EL (cell line): ENCODE measurements around the gene UBC.
A peak's percentile ranks its signal among the peaks of the same experiment; 100 is the strongest.
"Not testable (repeated sequence)": the region's sequence is repeated elsewhere in the genome, so short reads cannot be mapped to it uniquely, and the experiment has no call there.

ENCODE experiments used
- DNase-seq: peaks from one replicate; pipeline ENCODE4 v3.0.0-alpha.2; 2016

UBC gene

GRCh38 chr12:124914392-124915238 is at the start of gene UBC:
TSS of gene UBC (minus strand) at chr12:124914650. CDS start at chr12:124913771, 879 bp downstream.
- DNase-seq: peak; percentile 89

GRCh38 chr12:124963211-124963610 is 48.8 kb upstream of the UBC start:
- DNase-seq: no peak

- DNase-seq: no peak
These were observed 46.6 kb upstream of the UBC start for GRCh38 chr12:124961055-124961454.

- DNase-seq: no peak
These were observed 42.1 kb upstream of the UBC start for GRCh38 chr12:124956571-124956970.

- DNase-seq: no peak
These were observed 40.3 kb upstream of the UBC start for GRCh38 chr12:124954771-124955170.

GRCh38 chr12:124953689-124954405 is 39.4 kb upstream of the UBC start:
- no peak for DNase-seq

GRCh38 chr12:124952801-124953200 is 38.4 kb upstream of the UBC start:
- DNase-seq: peak; percentile 8

GRCh38 chr12:124952295-124952694 is 37.8 kb upstream of the UBC start:
- no peak for DNase-seq

GRCh38 chr12:124949779-124950728 is 35.6 kb upstream of the UBC start:
- no peak for DNase-seq

- DNase-seq: no peak
These were observed 34.6 kb upstream of the UBC start for GRCh38 chr12:124949066-124949465.

GRCh38 chr12:124947561-124948398 is 33.3 kb upstream of the UBC start:
- no peak for DNase-seq

GRCh38 chr12:124947013-124947412 is 32.6 kb upstream of the UBC start:
- no peak for DNase-seq

GRCh38 chr12:124946447-124946793 is 32.0 kb upstream of the UBC start:
- no peak for DNase-seq

GRCh38 chr12:124941170-124941527 is 26.7 kb upstream of the UBC start:
- no peak for DNase-seq

- DNase-seq: peak; percentile 95
These were observed 26.1 kb upstream of the UBC start for GRCh38 chr12:124940393-124941169.

GRCh38 chr12:124940143-124940392 is 25.6 kb upstream of the UBC start:
- DNase-seq: no peak

- DNase-seq: peak; percentile 97
These were observed 25.1 kb upstream of the UBC start for GRCh38 chr12:124939421-124940142.

- peak; percentile 89 for DNase-seq
These were observed 24.6 kb upstream of the UBC start for GRCh38 chr12:124939079-124939420.

GRCh38 chr12:124938587-124938986 is 24.1 kb upstream of the UBC start:
- peak; percentile 70 for DNase-seq

GRCh38 chr12:124938108-124938507 is 23.7 kb upstream of the UBC start:
- DNase-seq: no peak

- DNase-seq: not testable (repeated sequence)
These were observed 17.1 kb upstream of the UBC start for GRCh38 chr12:124931528-124931927.
